Stomach smooth muscle (tissue), 2 donors: Measurements from ENCODE around the gene JOSD1.
A peak's percentile ranks its signal among the peaks of the same experiment; 100 is the strongest.

ENCODE experiments used
- H3K27ac ChIP-seq: one replicate; pipeline ENCODE4 v1.7.0; 2013; ENCODE audit warnings: mild to moderate bottlenecking, low read length, inconsistent platforms
- H3K27me3 ChIP-seq, 2 donors: one replicate each; pipeline ENCODE4 v1.7.0; 2013; ENCODE audit warnings: low read length in 2 of 2; ENCODE audit not compliant: insufficient read depth in 2 of 2, control insufficient read depth in 1 of 2
- H3K36me3 ChIP-seq, 2 donors: one replicate each; pipeline ENCODE4 v1.7.0; 2013; ENCODE audit warnings: low read length in 2 of 2; ENCODE audit not compliant: control insufficient read depth in 2 of 2, insufficient read depth in 2 of 2
- H3K4me1 ChIP-seq: one replicate; pipeline ENCODE4 v1.7.0; 2013; ENCODE audit warnings: low read length; ENCODE audit not compliant: control insufficient read depth, insufficient read depth
- H3K4me3 ChIP-seq, 2 donors: one replicate each; pipeline ENCODE4 v1.7.0; 2013; ENCODE audit warnings: low read length in 2 of 2
- H3K9ac ChIP-seq, 2 donors: one replicate each; pipeline ENCODE4 v1.7.0; 2013; ENCODE audit warnings: low read length in 2 of 2, mild to moderate bottlenecking in 1 of 2
- H3K9me3 ChIP-seq, 2 donors: one replicate each; pipeline ENCODE4 v1.7.0; 2013; ENCODE audit warnings: low read length in 2 of 2; ENCODE audit not compliant: control insufficient read depth in 2 of 2
- donor health status: healthy.
- donor health status: Pancreatic carcinoma.

JOSD1 gene

GRCh38 chr22:38739300-38740055 is 38.7 kb upstream of the JOSD1 start:
- no peak overlapping the region for H3K27ac ChIP-seq
- no peaks in the 10 kb centered on the region for H3K27me3 ChIP-seq
- H3K9me3 ChIP-seq, result no peaks in the 10 kb centered on the region
- H3K4me3 ChIP-seq, result no peak overlapping the region
- H3K4me1 ChIP-seq, result peaks cover 9% of the 10 kb centered on the region
- peaks cover 80 to 82% of the 10 kb centered on the region in 2 donors for H3K36me3 ChIP-seq
- no peak overlapping the region for H3K9ac ChIP-seq

GRCh38 chr22:38738475-38739070 is 37.8 kb upstream of the JOSD1 start:
- Histone ChIP-seq H3K9ac (peak overlapping the region in 1 of 2 donors; percentile 13), H3K36me3 (peaks cover 79 to 81% of the 10 kb centered on the region in 2 donors), H3K9me3 (no peaks in the 10 kb centered on the region), H3K4me3 (no peak overlapping the region), H3K27me3 (no peaks in the 10 kb centered on the region), H3K4me1 (peaks cover 18% of the 10 kb centered on the region), H3K27ac (peak overlapping the region; percentile 24)

- H3K27me3 ChIP-seq, result no peaks in the 10 kb centered on the region
- no peak overlapping the region for H3K4me3 ChIP-seq
- no peaks in the 10 kb centered on the region for H3K9me3 ChIP-seq
- H3K9ac ChIP-seq, result no peak overlapping the region
- no peak overlapping the region for H3K27ac ChIP-seq
- H3K36me3 ChIP-seq, result peaks cover 71 to 73% of the 10 kb centered on the region in 2 donors
- peaks cover 29% of the 10 kb centered on the region for H3K4me1 ChIP-seq
Observed at GRCh38 chr22:38737302-38738060, 36.7 kb upstream of the JOSD1 start.

GRCh38 chr22:38736257-38736570 is 35.5 kb upstream of the JOSD1 start:
- H3K9me3 ChIP-seq, result no peaks in the 10 kb centered on the region
- H3K36me3 ChIP-seq, result peaks cover 62 to 66% of the 10 kb centered on the region in 2 donors
- peaks cover 41% of the 10 kb centered on the region for H3K4me1 ChIP-seq
- H3K9ac ChIP-seq, result no peak overlapping the region
- H3K27ac ChIP-seq, result peak overlapping the region; percentile 87
- H3K4me3 ChIP-seq, result no peak overlapping the region
- H3K27me3 ChIP-seq, result no peaks in the 10 kb centered on the region

- peaks cover 41% of the 10 kb centered on the region for H3K4me1 ChIP-seq
- H3K27ac ChIP-seq, result peak overlapping the region; percentile 87
- H3K36me3 ChIP-seq, result peaks cover 63 to 64% of the 10 kb centered on the region in 2 donors
- H3K9me3 ChIP-seq, result no peaks in the 10 kb centered on the region
- H3K9ac ChIP-seq, result no peak overlapping the region
- H3K27me3 ChIP-seq, result no peaks in the 10 kb centered on the region
- H3K4me3 ChIP-seq, result no peak overlapping the region
Observed at GRCh38 chr22:38735465-38736256, 34.9 kb upstream of the JOSD1 start.

- no peak overlapping the region for H3K4me3 ChIP-seq
- no peak overlapping the region for H3K9ac ChIP-seq
- H3K36me3 ChIP-seq, result peaks cover 64 to 67% of the 10 kb centered on the region in 2 donors
- H3K27ac ChIP-seq, result peak overlapping the region; percentile 87
- no peaks in the 10 kb centered on the region for H3K27me3 ChIP-seq
- H3K4me1 ChIP-seq, result peaks cover 41% of the 10 kb centered on the region
- H3K9me3 ChIP-seq, result no peaks in the 10 kb centered on the region
Observed at GRCh38 chr22:38735126-38735464, 34.4 kb upstream of the JOSD1 start.

- Histone ChIP-seq H3K36me3 (peaks cover 64 to 67% of the 10 kb centered on the region in 2 donors), H3K9me3 (no peaks in the 10 kb centered on the region), H3K4me1 (peaks cover 41% of the 10 kb centered on the region), H3K27me3 (no peaks in the 10 kb centered on the region), H3K4me3 (peak overlapping the region in 1 of 2 donors; percentile 8), H3K27ac (peak overlapping the region; percentile 87), H3K9ac (peak overlapping the region; percentile 26 to 58)
Observed at GRCh38 chr22:38734421-38735100, 33.8 kb upstream of the JOSD1 start.

GRCh38 chr22:38733724-38734381 is 33.1 kb upstream of the JOSD1 start:
- no peaks in the 10 kb centered on the region for H3K27me3 ChIP-seq
- peak overlapping the region; percentile 26 to 58 for H3K9ac ChIP-seq
- H3K9me3 ChIP-seq, result no peaks in the 10 kb centered on the region
- H3K4me3 ChIP-seq, result peak overlapping the region in 1 of 2 donors; percentile 8
- peaks cover 60 to 64% of the 10 kb centered on the region in 2 donors for H3K36me3 ChIP-seq
- H3K27ac ChIP-seq, result peak overlapping the region; percentile 87
- peaks cover 43% of the 10 kb centered on the region for H3K4me1 ChIP-seq

GRCh38 chr22:38733329-38733723 is 32.6 kb upstream of the JOSD1 start:
- Histone ChIP-seq H3K4me1 (peaks cover 44% of the 10 kb centered on the region), H3K9ac (peak overlapping the region in 1 of 2 donors; percentile 42), H3K27ac (peak overlapping the region; percentile 87)

More at GRCh38 chr22:38733329-38733723, 32.6 kb upstream of the JOSD1 start:
- H3K36me3 ChIP-seq, result peaks cover 57 to 64% of the 10 kb centered on the region in 2 donors
- no peaks in the 10 kb centered on the region for H3K9me3 ChIP-seq
- no peaks in the 10 kb centered on the region for H3K27me3 ChIP-seq
- no peak overlapping the region for H3K4me3 ChIP-seq
